Activated T-cell treated with anti-CD3 and anti-CD28 coated beads, Interleukin-2, amount 50 U/mL, for 24 hours (primary cell): Measurements from ENCODE around the gene DGKA.
"Not testable (repeated sequence)": the region's sequence is repeated elsewhere in the genome, so short reads cannot be mapped to it uniquely, and the experiment has no call there.

Experiments used
- DNase-seq: peaks from one replicate; pipeline ENCODE4 v3.0.0-alpha.2; 2020
- H3K27ac Mint-ChIP-seq: 2 replicates; pipeline ENCODE4 v1.8.0; 2020; ENCODE audit warnings: mild to moderate bottlenecking, mixed read lengths
- H3K27me3 Mint-ChIP-seq: 2 replicates; pipeline ENCODE4 v1.8.0; 2020; ENCODE audit warnings: mixed read lengths
- H3K36me3 Mint-ChIP-seq: 2 replicates; pipeline ENCODE4 v1.8.0; 2020; ENCODE audit warnings: low read depth, mixed read lengths
- H3K4me1 Mint-ChIP-seq: 2 replicates; pipeline ENCODE4 v1.8.0; 2020; ENCODE audit warnings: low read depth, mixed read lengths
- H3K4me3 Mint-ChIP-seq: 2 replicates; pipeline ENCODE4 v1.8.0; 2020; ENCODE audit warnings: mild to moderate bottlenecking, moderate library complexity, mixed read lengths
- H3K9me3 Mint-ChIP-seq: 2 replicates; pipeline ENCODE4 v1.8.0; 2020; ENCODE audit warnings: mixed read lengths

DGKA gene

GRCh38 chr12:55991110-55991509, 60.1 kb downstream of the DGKA start:
- Mint-ChIP-seq H3K27me3 (no peaks in the 10 kb centered on the region), H3K4me1 (peaks cover 6% of the 10 kb centered on the region), H3K36me3 (peaks cover 83% of the 10 kb centered on the region), H3K27ac (no peak overlapping the region), H3K4me3 (no peak overlapping the region), H3K9me3 (no peaks in the 10 kb centered on the region)
- no peak for DNase-seq

GRCh38 chr12:55993230-55993853, 62.4 kb downstream of the DGKA start:
- Mint-ChIP-seq H3K36me3 (peaks cover 65% of the 10 kb centered on the region), H3K9me3 (no peaks in the 10 kb centered on the region), H3K4me1 (peaks cover 16% of the 10 kb centered on the region), H3K27ac (peak overlapping the region; percentile 45), H3K4me3 (no peak overlapping the region), H3K27me3 (peaks cover 13% of the 10 kb centered on the region)
- no peak for DNase-seq

GRCh38 chr12:55995366-55995765, 64.4 kb downstream of the DGKA start:
- H3K27ac Mint-ChIP-seq = peak overlapping the region; percentile 29
- H3K4me1 Mint-ChIP-seq = peaks cover 22% of the 10 kb centered on the region
- no peaks in the 10 kb centered on the region for H3K9me3 Mint-ChIP-seq
- H3K36me3 Mint-ChIP-seq = peaks cover 48% of the 10 kb centered on the region
- DNase-seq = no peak
- no peak overlapping the region for H3K4me3 Mint-ChIP-seq
- H3K27me3 Mint-ChIP-seq = peaks cover 13% of the 10 kb centered on the region

GRCh38 chr12:55996201-55996714, 65.3 kb downstream of the DGKA start:
- peak overlapping the region; percentile 73 for H3K4me3 Mint-ChIP-seq
- peak; percentile 52 for DNase-seq
- peaks cover 39% of the 10 kb centered on the region for H3K36me3 Mint-ChIP-seq
- peaks cover 13% of the 10 kb centered on the region for H3K27me3 Mint-ChIP-seq
- peak overlapping the region; percentile 66 for H3K27ac Mint-ChIP-seq
- peaks cover 22% of the 10 kb centered on the region for H3K4me1 Mint-ChIP-seq
- H3K9me3 Mint-ChIP-seq = no peaks in the 10 kb centered on the region

GRCh38 chr12:55996715-55997534, 66.0 kb downstream of the DGKA start, which contains the start of gene SUOX:
Gene SUOX, plus strand, starts transcription at chr12:55997276. Its CDS starts 4,946 bp downstream, at chr12:56002222.
- Mint-ChIP-seq H3K9me3 (no peaks in the 10 kb centered on the region), H3K27ac (peak within 1 kb of the TSS; percentile 66), H3K4me1 (peaks cover 22% of the 10 kb centered on the region), H3K36me3 (peaks cover 32% of the 10 kb centered on the region), H3K27me3 (peaks cover 13% of the 10 kb centered on the region), H3K4me3 (peak within 1 kb of the TSS; percentile 73)
- peak; percentile 44 for DNase-seq

GRCh38 chr12:55997535-55997859, 66.5 kb downstream of the DGKA start:
- Mint-ChIP-seq H3K27me3 (peaks cover 13% of the 10 kb centered on the region), H3K27ac (peak overlapping the region; percentile 57), H3K4me1 (peaks cover 22% of the 10 kb centered on the region), H3K9me3 (no peaks in the 10 kb centered on the region), H3K4me3 (peak overlapping the region; percentile 73), H3K36me3 (peaks cover 27% of the 10 kb centered on the region)
- no peak for DNase-seq

- Mint-ChIP-seq H3K27ac (peak overlapping the region; percentile 63), H3K4me1 (peaks cover 22% of the 10 kb centered on the region), H3K27me3 (peaks cover 13% of the 10 kb centered on the region)
- not testable (repeated sequence) for H3K36me3 Mint-ChIP-seq, H3K9me3 Mint-ChIP-seq, H3K4me3 Mint-ChIP-seq, DNase-seq
These were observed 68.6 kb downstream of the DGKA start for GRCh38 chr12:55999522-55999921.

- not testable (repeated sequence) for H3K9me3 Mint-ChIP-seq, DNase-seq, H3K27ac Mint-ChIP-seq, H3K4me3 Mint-ChIP-seq, H3K36me3 Mint-ChIP-seq
- Mint-ChIP-seq H3K27me3 (peaks cover 13% of the 10 kb centered on the region), H3K4me1 (peaks cover 22% of the 10 kb centered on the region)
These were observed 69.1 kb downstream of the DGKA start for GRCh38 chr12:55999999-56000540.

- peaks cover 13% of the 10 kb centered on the region for H3K27me3 Mint-ChIP-seq
- no peaks in the 10 kb centered on the region for H3K9me3 Mint-ChIP-seq
- H3K4me1 Mint-ChIP-seq = peaks cover 17% of the 10 kb centered on the region
- H3K27ac Mint-ChIP-seq = no peak overlapping the region
- no peak for DNase-seq
- no peak overlapping the region for H3K4me3 Mint-ChIP-seq
- H3K36me3 Mint-ChIP-seq = no peaks in the 10 kb centered on the region
These were observed 70.6 kb downstream of the DGKA start for GRCh38 chr12:56001487-56002100.

GRCh38 chr12:56003376-56003775, 72.4 kb downstream of the DGKA start:
- not testable (repeated sequence) for H3K27ac Mint-ChIP-seq, DNase-seq, H3K36me3 Mint-ChIP-seq, H3K4me3 Mint-ChIP-seq, H3K27me3 Mint-ChIP-seq, H3K9me3 Mint-ChIP-seq
- H3K4me1 Mint-ChIP-seq = peaks cover 19% of the 10 kb centered on the region
